H1 (cell line): Measurements from ENCODE around the gene TBC1D22A. TPM values are rescaled to one million over a fixed set of nuclear protein-coding genes. Genes with fewer than 3 reads are reported as not detected.
A peak's percentile ranks its signal among the peaks of the same experiment; 100 is the strongest.

ENCODE experiments used
- CTCF ChIA-PET: fragments of 300-600 bp; sonication (Branson Sonifier 250); formaldehyde crosslinking; loops from one replicate; lab custom pipeline; 2021; ENCODE audit not compliant: partially characterized antibody; lab: Charles Lee
- POLR2A ChIA-PET: fragments of 300-600 bp; sonication (Branson Sonifier 250); formaldehyde crosslinking; loops from one replicate; lab custom pipeline; 2021; ENCODE audit warnings: inconsistent platforms; ENCODE audit not compliant: partially characterized antibody; lab: Charles Lee
- DNase-seq, 2 experiments: peaks; one replicate each; pipeline versions ENCODE4 v3.0.0 to v3.0.0-alpha.2; 2010 to 2022; ENCODE audit warnings: low spot score in 2 of 2, low read depth in 1 of 2, mixed read lengths in 1 of 2
- FAIRE-seq: peaks from 2 replicates; lab custom pipeline; 2011; peaks lifted over from hg19 to GRCh38; lab: Jason Lieb, UNC
- H2AFZ ChIP-seq: 2 replicates; pipeline ENCODE4 v1.8.1; 2012; ENCODE audit warnings: low read length, inconsistent platforms
- H2AK5ac ChIP-seq: 2 replicates; pipeline ENCODE4 v1.6.1; 2013; ENCODE audit warnings: low read depth, low read length
- H2BK120ac ChIP-seq: replicated peaks from 2 replicates; pipeline ENCODE3; 2013; ENCODE audit warnings: low read depth, low read length, inconsistent platforms
- H2BK12ac ChIP-seq: 2 replicates; pipeline ENCODE4 v1.6.1; 2013; ENCODE audit warnings: low read depth, low read length
- H2BK15ac ChIP-seq: 2 replicates; pipeline ENCODE4 v1.6.1; 2013; ENCODE audit warnings: low read length
- H2BK20ac ChIP-seq: 2 replicates; pipeline ENCODE4 v1.6.1; 2013; ENCODE audit warnings: low read length
- H2BK5ac ChIP-seq: 2 replicates; pipeline ENCODE4 v1.6.1; 2013; ENCODE audit warnings: low read depth, low read length
- H3K14ac ChIP-seq: 2 replicates; pipeline ENCODE4 v1.6.1; 2013; ENCODE audit warnings: inconsistent platforms; ENCODE audit not compliant: insufficient read length
- H3K18ac ChIP-seq: 2 replicates; pipeline ENCODE4 v1.6.1; 2013; ENCODE audit warnings: low read length; ENCODE audit errors: extremely low read depth
- H3K23ac ChIP-seq: 2 replicates; pipeline ENCODE4 v1.6.1; 2013; ENCODE audit warnings: inconsistent platforms; ENCODE audit not compliant: insufficient read length
- H3K23me2 ChIP-seq: 2 replicates; pipeline ENCODE4 v1.6.1; 2013; ENCODE audit warnings: low read depth, low read length
- H3K27ac ChIP-seq: 2 replicates; pipeline ENCODE4 v1.6.1; 2011; ENCODE audit warnings: low read depth, low read length, inconsistent platforms
- H3K27me3 ChIP-seq, 4 experiments: replicated peaks in 1 of 4; 1 replicate in 1 of 4; 2 replicates in 3 of 4; pipeline versions ENCODE4 v1.6.1 to v1.8.1; 2011 to 2013; ENCODE audit warnings: low read length in 3 of 4, mild to moderate bottlenecking in 3 of 4, inconsistent platforms in 2 of 4, mixed read lengths in 2 of 4, moderate library complexity in 1 of 4; ENCODE audit not compliant: control insufficient read depth in 3 of 4, insufficient read depth in 3 of 4; ENCODE audit errors: extremely low read depth in 1 of 4
- H3K36me3 ChIP-seq, 4 experiments: 2 replicates each; pipeline versions ENCODE4 v1.6.1 to v1.8.1; 2011 to 2013; ENCODE audit warnings: mild to moderate bottlenecking in 4 of 4, low read length in 3 of 4, moderate library complexity in 2 of 4, control low read depth in 1 of 4, inconsistent platforms in 1 of 4; ENCODE audit not compliant: insufficient read depth in 4 of 4, control insufficient read depth in 2 of 4
- H3K4ac ChIP-seq: replicated peaks from 2 replicates; pipeline ENCODE3; 2013; ENCODE audit warnings: low read length, low read depth, mixed read lengths, inconsistent platforms; ENCODE audit not compliant: insufficient read length
- H3K4me1 ChIP-seq, 4 experiments: replicated peaks in 1 of 4; 1 replicate in 1 of 4; 2 replicates in 3 of 4; pipeline versions ENCODE4 v1.6.1 to v1.8.1; 2011 to 2013; ENCODE audit warnings: low read length in 3 of 4, inconsistent platforms in 2 of 4, mixed read lengths in 1 of 4; ENCODE audit not compliant: insufficient read depth in 4 of 4, control insufficient read depth in 3 of 4
- H3K4me2 ChIP-seq, 2 experiments: 2 replicates each; pipeline versions ENCODE4 v1.6.1 to v1.8.1; 2011 to 2013; ENCODE audit warnings: low read depth in 2 of 2, low read length in 2 of 2, control low read depth in 1 of 2, inconsistent platforms in 1 of 2, mild to moderate bottlenecking in 1 of 2; ENCODE audit not compliant: insufficient read depth in 1 of 2
- H3K4me3 ChIP-seq, 4 experiments: fragments of 200-600, 300-600 bp in 1 of 4; sonication (generic), shearing (Covaris generic), sonication (Bioruptor Twin) in 1 of 4; 2 replicates each; pipeline versions ENCODE4 v1.5.1 to v1.8.1; 2011 to 2016; ENCODE audit warnings: low read length in 4 of 4, low read depth in 3 of 4, control low read depth in 2 of 4, inconsistent platforms in 2 of 4, mild to moderate bottlenecking in 2 of 4, mixed read lengths in 1 of 4, moderate library complexity in 1 of 4; ENCODE audit not compliant: insufficient read depth in 2 of 4; ENCODE audit errors: extremely low read depth in 1 of 4
- H3K56ac ChIP-seq: replicated peaks from 2 replicates; pipeline ENCODE3; 2013; ENCODE audit warnings: low read depth, mild to moderate bottlenecking, mixed read lengths, low read length, inconsistent platforms; ENCODE audit not compliant: insufficient read length
- H3K79me1 ChIP-seq: 2 replicates; pipeline ENCODE4 v1.6.1; 2013; ENCODE audit warnings: low read depth, low read length, control low read depth
- H3K79me2 ChIP-seq, 2 experiments: 2 replicates each; pipeline versions ENCODE4 v1.6.1 to v1.8.1; 2012 to 2013; ENCODE audit warnings: low read length in 2 of 2, mild to moderate bottlenecking in 2 of 2, inconsistent platforms in 1 of 2; ENCODE audit not compliant: insufficient read depth in 2 of 2, control insufficient read depth in 1 of 2
- H3K9ac ChIP-seq, 4 experiments: replicated peaks in 1 of 4; 1 replicate in 1 of 4; 2 replicates in 3 of 4; pipeline versions ENCODE4 v1.6.1 to v1.8.1; 2011 to 2013; ENCODE audit warnings: low read depth in 3 of 4, low read length in 3 of 4, control low read depth in 2 of 4, mild to moderate bottlenecking in 2 of 4, moderate library complexity in 2 of 4, inconsistent platforms in 1 of 4; ENCODE audit errors: extremely low read depth in 1 of 4
- H3K9me3 ChIP-seq, 2 experiments: 2 replicates each; pipeline versions ENCODE4 v1.6.1 to v1.8.1; 2012 to 2013; ENCODE audit warnings: mild to moderate bottlenecking in 2 of 2, moderate library complexity in 2 of 2, control low read depth in 1 of 2, inconsistent platforms in 1 of 2, low read depth in 1 of 2, low read length in 1 of 2, mixed read lengths in 1 of 2; ENCODE audit not compliant: insufficient read depth in 2 of 2
- H4K20me1 ChIP-seq, 2 experiments: replicated peaks in 1 of 2; 2 replicates each; pipeline versions ENCODE3 to v1.8.1; 2011 to 2013; ENCODE audit warnings: inconsistent platforms in 2 of 2, low read length in 2 of 2, mild to moderate bottlenecking in 1 of 2; ENCODE audit not compliant: insufficient read depth in 2 of 2, control insufficient read depth in 1 of 2
- H4K5ac ChIP-seq: 2 replicates; pipeline ENCODE4 v1.6.1; 2013; ENCODE audit warnings: low read length, low read depth, mixed read lengths, inconsistent platforms; ENCODE audit not compliant: insufficient read length
- H4K8ac ChIP-seq: 2 replicates; pipeline ENCODE4 v1.8.0; 2013; ENCODE audit warnings: mild to moderate bottlenecking, moderate library complexity, low read length, inconsistent platforms; ENCODE audit not compliant: insufficient read depth; ENCODE audit errors: extremely low read depth
- H4K91ac ChIP-seq: replicated peaks from 2 replicates; pipeline ENCODE3; 2013; ENCODE audit warnings: low read length, mixed read lengths, inconsistent platforms; ENCODE audit not compliant: insufficient read length
- ASH2L ChIP-seq: fragments of 200-600, 300-600 bp; sonication (generic); IDR thresholded peaks from one replicate; pipeline ENCODE4 v1.7.1; 2017; ENCODE audit warnings: low read length
- ATF2 ChIP-seq: IDR thresholded peaks from 2 replicates; pipeline ENCODE4 v1.6.1; 2012; ENCODE audit warnings: low read length, inconsistent platforms
- EGR1 ChIP-seq: IDR thresholded peaks from 2 replicates; pipeline ENCODE4 v1.6.1; 2011; ENCODE audit warnings: low read depth, low read length, borderline replicate concordance
- GTF2F1 ChIP-seq: IDR thresholded peaks from 2 replicates; pipeline ENCODE4 v1.6.1; 2012; ENCODE audit warnings: low read depth, low read length, improper control_type of control experiment, borderline replicate concordance
- PHF8 ChIP-seq: fragments of 200-600 bp; sonication (generic); conservative IDR thresholded peaks from 2 replicates; pipeline ENCODE4 v1.7.1; 2012; ENCODE audit warnings: low read depth, mild to moderate bottlenecking, inconsistent platforms, low read length, moderate library complexity
- RAD21 ChIP-seq, 2 experiments: IDR thresholded peaks in 1 of 2; conservative IDR thresholded peaks in 1 of 2; 2 replicates each; pipeline ENCODE4 v1.6.1; 2011; ENCODE audit warnings: low read depth in 2 of 2, low read length in 2 of 2, improper control_type of control experiment in 1 of 2, inconsistent platforms in 1 of 2, mild to moderate bottlenecking in 1 of 2, moderate library complexity in 1 of 2
- RXRA ChIP-seq: IDR thresholded peaks from 2 replicates; pipeline ENCODE4 v1.6.1; 2011; ENCODE audit warnings: low read depth, mild to moderate bottlenecking, low read length, moderate library complexity; ENCODE audit not compliant: insufficient read depth
- SP2 ChIP-seq: IDR thresholded peaks from 2 replicates; pipeline ENCODE4 v1.6.1; 2012; ENCODE audit warnings: mild to moderate bottlenecking, low read length, inconsistent platforms
- SP4 ChIP-seq: IDR thresholded peaks from 2 replicates; pipeline ENCODE4 v1.6.1; 2012; ENCODE audit warnings: low read length, inconsistent platforms
- USF2 ChIP-seq: IDR thresholded peaks from 2 replicates; pipeline ENCODE4 v1.6.1; 2011; ENCODE audit warnings: low read length, improper control_type of control experiment
- ZNF274 ChIP-seq: IDR thresholded peaks from 2 replicates; pipeline ENCODE4 v1.7.0; 2012; ENCODE audit warnings: low read length, borderline replicate concordance; ENCODE audit errors: extremely low read depth
- WGBS, 2 experiments: shearing (Covaris generic) in 1 of 2; methylation state at CpG; one replicate each; pipeline versions ENCODE4 v1.1.6 to v1.1.7; 2013 to 2015; ENCODE audit warnings: low lambda C conversion rate in 2 of 2, mixed read lengths in 2 of 2, inconsistent platforms in 1 of 2, low coverage in 1 of 2, missing lambda C conversion rate in 1 of 2; ENCODE audit not compliant: insufficient replicate concordance in 2 of 2, insufficient coverage in 1 of 2, insufficient read length in 1 of 2; ENCODE audit errors: extremely low coverage in 1 of 2, missing lambda C conversion rate in 1 of 2; 5-methylcytosine and 5-hydroxymethylcytosine counted together
- polyA plus RNA-seq, 7 experiments: library from polyadenylated mRNA; depleted of rRNA in 3 of 7; stranded (reverse) in 5 of 7; unstranded in 2 of 7; fragments of >200 nt in 5 of 7; fragments of 200-250 nt in 2 of 7; gene quantifications; 1 replicate in 5 of 7; 2 replicates in 1 of 7; 4 replicates in 1 of 7; pipeline versions ENCODE4 v1.2.1 to v1.2.3, GENCODE V29; 2011 to 2013; ENCODE audit warnings: missing spikeins in 2 of 7, mixed read lengths in 2 of 7
- total RNA-seq: library from RNA; stranded (reverse); fragmentation: NEBNext Ultra II Directional; extraction: Animal tissue kit (Norgen Biotek cat#: 25700); gene quantifications from 2 replicates; pipeline ENCODE4 v1.2.1, GENCODE V29; 2021

Gene TBC1D22A
- total and polyA plus RNA-seq, 2 of the 8 experiments (the other 6 are each of a cell fraction or from before 2014, with no cell fraction given) = 11.9 to 18.4 TPM

- H3K4me2 ChIP-seq = no peak overlapping the region
- CTCF ChIA-PET = interaction anchor here (1.3 kb wide), 1 partner anchor 73 kb away, joined by 3 read pairs; no protein-coding TSS in a partner anchor
- H3K79me1 ChIP-seq = no peaks in the 10 kb centered on the region
- no peak overlapping the region for H3K4me3 ChIP-seq
- no peak overlapping the region for H2BK5ac ChIP-seq
- H3K9me3 ChIP-seq = peaks cover 15 to 27% of the 10 kb centered on the region in 2 experiments
- H3K23ac ChIP-seq = no peak overlapping the region
- H2AK5ac ChIP-seq = no peak overlapping the region
- no peak overlapping the region for H2BK20ac ChIP-seq
- WGBS, 2 experiments = 93% methylated on average over 4 of the region's 4 CpGs; no CpG with 5 or more reads in 1 of the 2 experiments
- H3K4ac ChIP-seq = no peak overlapping the region
- no peak overlapping the region for H3K27ac ChIP-seq
- no peaks in the 10 kb centered on the region for H3K23me2 ChIP-seq
- H3K14ac ChIP-seq = no peak overlapping the region
- no peak overlapping the region for H2BK15ac ChIP-seq
- no peak overlapping the region for H2AFZ ChIP-seq
- no peak overlapping the region for H3K18ac ChIP-seq
- H4K5ac ChIP-seq = no peak overlapping the region
- H3K79me2 ChIP-seq = no peaks in the 10 kb centered on the region
- no peaks in the 10 kb centered on the region; a peak in 2 of 7 replicates for H3K27me3 ChIP-seq
- peaks cover 0 to 6% (median 0%) of the 10 kb centered on the region in 4 experiments; a peak in 1 of 8 replicates for H3K36me3 ChIP-seq
- peak overlapping the region; percentile 35; the same call in 1 of the 2 replicates for H4K8ac ChIP-seq
- H3K56ac ChIP-seq = no peak overlapping the region
- no peak overlapping the region for H4K91ac ChIP-seq
- H3K4me1 ChIP-seq = no peaks in the 10 kb centered on the region
- H3K9ac ChIP-seq = no peak overlapping the region
- FAIRE-seq (no peak), DNase-seq (no peak)
- H2BK12ac ChIP-seq = no peak overlapping the region
- H4K20me1 ChIP-seq = peaks cover 0 to 2% of the 10 kb centered on the region in 2 experiments
- POLR2A ChIA-PET = interaction anchor here (1.9 kb wide), 1 partner anchor 9 kb away, joined by 6 read pairs; the partner anchor contains the start of gene TBC1D22A
- no peak overlapping the region for H2BK120ac ChIP-seq
- TF ChIP-seq ATF2 (no peak), RXRA (no peak), PHF8 (no peak), GTF2F1 (no peak), SP2 (no peak), USF2 (no peak), EGR1 (no peak), ASH2L (no peak), ZNF274 (no peak), RAD21 (IDR thresholded peaks at IDR 0.05 in 1 of 2, conservative IDR thresholded peaks at IDR 0.05 in 1 of 2; ENCODE audit: low read depth in 2 of 2, low read length in 2 of 2) (no peak), SP4 (no peak)
These were observed 8.7 kb upstream of the TBC1D22A start for GRCh38 chr22:46753761-46754109.
